HEK293 (cell line): ENCODE data around the gene IL17RB.

Experiments used
- CTCF ChIP-seq: fragments of 450-650 bp; formaldehyde crosslinking; IDR thresholded peaks from 2 replicates; pipeline ENCODE4 v1.5.1; 2016; ENCODE audit warnings: missing biosample characterization, missing genetic modification characterization
- SALL2 ChIP-seq: fragments of 450-650 bp; formaldehyde crosslinking; IDR thresholded peaks from 2 replicates; pipeline ENCODE4 v1.5.0; 2017; ENCODE audit warnings: missing biosample characterization, mild to moderate bottlenecking, missing genetic modification characterization, borderline replicate concordance
- TCF7L2 ChIP-seq: IDR thresholded peaks from 2 replicates; pipeline ENCODE4 v1.6.1; 2011; ENCODE audit warnings: low read depth, mild to moderate bottlenecking, inconsistent platforms, low read length, moderate library complexity, borderline replicate concordance
- YY1 ChIP-seq: fragments of 450-650 bp; formaldehyde crosslinking; IDR thresholded peaks from 2 replicates; pipeline ENCODE4 v1.5.1; 2018; ENCODE audit warnings: missing biosample characterization, missing genetic modification characterization
- ZBTB1 ChIP-seq: fragments of 450-650 bp; formaldehyde crosslinking; IDR thresholded peaks from 2 replicates; pipeline ENCODE4 v1.5.1; 2016; ENCODE audit warnings: missing biosample characterization, missing genetic modification characterization
- ZNF274 ChIP-seq, 2 experiments: fragments of 200-500 bp in 1 of 2; fragments of 450-650 bp in 1 of 2; sonication (Bioruptor generic) in 1 of 2; formaldehyde crosslinking in 1 of 2; IDR thresholded peaks; 2 replicates each; pipeline versions ENCODE4 v1.5.1 to v1.6.1; 2014 to 2016; ENCODE audit warnings: borderline replicate concordance in 1 of 2, inconsistent platforms in 1 of 2, low read length in 1 of 2, missing biosample characterization in 1 of 2, missing genetic modification characterization in 1 of 2
- ZNF350 ChIP-seq: fragments of 450-650 bp; formaldehyde crosslinking; IDR thresholded peaks from 2 replicates; pipeline ENCODE4 v1.5.0; 2017; ENCODE audit warnings: missing biosample characterization, mild to moderate bottlenecking, missing genetic modification characterization
- TF ChIP-seq, protein P1 (sequence below): fragments of 450-650 bp; formaldehyde crosslinking; IDR thresholded peaks from 2 replicates; pipeline ENCODE4 v1.5.1; 2016; ENCODE audit warnings: missing biosample characterization, missing genetic modification characterization, borderline replicate concordance

DNA sequence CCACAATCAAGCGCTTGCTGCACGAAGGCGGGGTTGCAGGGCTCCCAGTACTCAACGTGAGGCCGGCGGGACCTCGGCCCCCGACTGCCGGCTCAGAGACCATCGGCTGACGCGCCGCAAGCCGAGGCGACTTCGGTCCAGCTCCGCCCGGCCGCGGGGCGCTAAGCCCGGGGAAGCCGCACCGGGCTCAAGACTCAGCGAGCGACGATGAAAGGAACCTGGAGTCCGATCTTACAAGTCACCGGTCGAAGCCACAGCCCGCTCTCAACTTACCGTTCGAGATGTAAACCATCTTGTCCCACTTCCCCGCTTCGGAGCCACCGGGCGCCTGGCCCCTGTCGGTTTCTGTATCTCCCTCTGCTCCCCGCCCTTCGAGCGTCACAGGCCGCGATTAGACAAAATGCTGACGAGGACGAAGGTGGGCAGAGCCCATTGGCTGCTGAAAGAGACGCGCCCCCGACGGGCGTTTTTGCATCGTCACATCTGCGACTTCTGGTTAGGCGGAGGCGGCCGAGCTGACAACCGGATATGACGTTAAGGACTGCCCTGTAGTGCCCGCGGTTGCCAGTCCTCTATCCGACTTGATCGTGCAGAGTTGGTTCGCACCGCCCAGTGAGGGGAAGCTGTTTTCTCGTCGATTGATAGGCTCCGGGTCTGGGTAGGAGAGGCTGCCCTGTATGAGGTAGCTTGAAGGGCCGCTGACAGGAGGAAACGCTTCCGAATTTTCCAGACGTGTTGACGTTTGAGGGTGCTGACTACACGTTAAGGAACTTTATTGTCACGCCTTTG, 45.3 kb downstream of the IL17RB start, which contains the start of gene SELENOK:
- TF ChIP-seq ZBTB1, result no peak
- no peak for TF ChIP-seq CTCF (tag by site-specific recombination)
- no peak for TF ChIP-seq TCF7L2
- no peak for TF ChIP-seq ZNF350 (tag by site-specific recombination)
- no peak for TF ChIP-seq YY1 (tag by site-specific recombination)
- no peak for TF ChIP-seq SALL2 (tag by site-specific recombination)
- TF ChIP-seq, protein P1, sequence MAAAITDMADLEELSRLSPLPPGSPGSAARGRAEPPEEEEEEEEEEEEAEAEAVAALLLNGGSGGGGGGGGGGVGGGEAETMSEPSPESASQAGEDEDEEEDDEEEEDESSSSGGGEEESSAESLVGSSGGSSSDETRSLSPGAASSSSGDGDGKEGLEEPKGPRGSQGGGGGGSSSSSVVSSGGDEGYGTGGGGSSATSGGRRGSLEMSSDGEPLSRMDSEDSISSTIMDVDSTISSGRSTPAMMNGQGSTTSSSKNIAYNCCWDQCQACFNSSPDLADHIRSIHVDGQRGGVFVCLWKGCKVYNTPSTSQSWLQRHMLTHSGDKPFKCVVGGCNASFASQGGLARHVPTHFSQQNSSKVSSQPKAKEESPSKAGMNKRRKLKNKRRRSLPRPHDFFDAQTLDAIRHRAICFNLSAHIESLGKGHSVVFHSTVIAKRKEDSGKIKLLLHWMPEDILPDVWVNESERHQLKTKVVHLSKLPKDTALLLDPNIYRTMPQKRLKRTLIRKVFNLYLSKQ (tag by site-specific recombination), result no peak
- no peak for TF ChIP-seq ZNF274 (IDR thresholded peaks at IDR 0.05; ENCODE audit: low read length)
- TF ChIP-seq ZNF274 (tag by site-specific recombination; IDR thresholded peaks at IDR 0.05; ENCODE audit: borderline replicate concordance), result no peak
